HG02981 (cell line): ENCODE data around the gene BBS9.

Experiments used
- ATAC-seq: cut with Tn5 transposase; IDR thresholded peaks from one replicate; pipeline ENCODE4 v1.9.1; 2021; ENCODE audit warnings: mild to moderate bottlenecking, moderate library complexity; ENCODE audit not compliant: unreplicated experiment

Gene BBS9

GRCh38 chr7:33636359-33636758 is 507.0 kb downstream of the BBS9 start:
- ATAC-seq = no peak

- no peak for ATAC-seq
These were observed 510.3 kb downstream of the BBS9 start for GRCh38 chr7:33639552-33640197.

GRCh38 chr7:33640741-33641140 is 511.4 kb downstream of the BBS9 start:
- no peak for ATAC-seq

GRCh38 chr7:33642312-33642711 is 512.9 kb downstream of the BBS9 start:
- no peak for ATAC-seq

- no peak for ATAC-seq
These were observed 514.2 kb downstream of the BBS9 start for GRCh38 chr7:33643530-33643929.

GRCh38 chr7:33644489-33644888 is 515.1 kb downstream of the BBS9 start:
- no peak for ATAC-seq

- no peak for ATAC-seq
These were observed 515.7 kb downstream of the BBS9 start for GRCh38 chr7:33645104-33645503.

GRCh38 chr7:33646166-33646565 is 516.8 kb downstream of the BBS9 start:
- no peak for ATAC-seq

GRCh38 chr7:33646891-33647391 is 517.6 kb downstream of the BBS9 start:
- no peak for ATAC-seq

- no peak for ATAC-seq
These were observed 520.4 kb downstream of the BBS9 start for GRCh38 chr7:33649476-33650441.

GRCh38 chr7:33650828-33651227 is 521.5 kb downstream of the BBS9 start:
- no peak for ATAC-seq

GRCh38 chr7:33651998-33652515 is 522.7 kb downstream of the BBS9 start:
- ATAC-seq = no peak

GRCh38 chr7:33654676-33655075 is 525.3 kb downstream of the BBS9 start:
- no peak for ATAC-seq
